HL-60 (cell line): ENCODE data around the gene PRPF19.

Source experiments
- DNase-seq, 2 experiments: peaks; one replicate each; pipeline ENCODE4 v3.0.0-alpha.2; 2010 to 2020; ENCODE audit warnings: low read depth in 1 of 2, low spot score in 1 of 2
- H3K27ac ChIP-seq: fragments of 250-450 bp; sonication (Bioruptor Pico); replicated peaks from 2 replicates; pipeline ENCODE4 v1.5.1; 2020; ENCODE audit warnings: mild to moderate bottlenecking, moderate library complexity
- H3K27me3 ChIP-seq: fragments of 250-450 bp; sonication (Bioruptor Pico); 2 replicates; pipeline ENCODE4 v1.5.1; 2021; ENCODE audit warnings: mild to moderate bottlenecking, moderate library complexity; ENCODE audit not compliant: insufficient read depth, poor library complexity, severe bottlenecking
- H3K4me3 ChIP-seq: replicated peaks from 2 replicates; pipeline ENCODE4 v1.5.1; 2011; ENCODE audit warnings: mild to moderate bottlenecking, control low read depth, low read length; ENCODE audit not compliant: insufficient read depth
- GABPA ChIP-seq: IDR thresholded peaks from 2 replicates; pipeline ENCODE4 v1.6.1; 2012; ENCODE audit warnings: low read depth
- POLR2AphosphoS5 ChIP-seq: IDR thresholded peaks from 2 replicates; pipeline ENCODE4 v1.6.1; 2012; ENCODE audit warnings: low read depth
- SPI1 ChIP-seq: IDR thresholded peaks from 2 replicates; pipeline ENCODE4 v1.6.1; 2012; ENCODE audit warnings: low read depth, mild to moderate bottlenecking, borderline replicate concordance
- TF ChIP-seq, protein P1 (sequence below): IDR thresholded peaks from one replicate; pipeline ENCODE4 v1.5.1; 2011; ENCODE audit warnings: low read length, control low read depth, inconsistent platforms; ENCODE audit not compliant: insufficient read depth
- TF ChIP-seq, protein P2 (sequence below): IDR thresholded peaks from 2 replicates; pipeline ENCODE4 v1.6.1; 2012; ENCODE audit warnings: low read depth; ENCODE audit not compliant: insufficient replicate concordance

The PRPF19 gene

DNA sequence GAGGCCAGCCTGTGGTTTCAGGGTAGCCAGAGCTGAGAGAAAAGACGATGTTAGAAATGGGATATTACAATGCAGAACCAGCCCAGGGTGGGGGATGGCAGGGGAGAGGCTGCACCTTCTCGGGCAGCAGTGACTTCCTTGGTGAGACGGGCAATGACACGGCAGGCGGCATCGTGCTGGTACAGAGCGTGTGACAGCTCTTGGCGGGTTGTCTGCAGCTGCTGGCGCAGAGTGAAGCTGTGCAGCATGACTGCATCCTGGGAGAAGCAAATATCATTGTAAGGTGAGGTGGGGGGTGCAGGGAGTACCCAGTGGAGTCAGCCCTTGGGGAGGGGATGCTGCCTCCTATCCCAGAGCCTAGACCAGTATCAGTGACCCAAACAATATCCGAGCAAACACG is 3.8 kb downstream of the PRPF19 start:
- TF ChIP-seq, protein P1, sequence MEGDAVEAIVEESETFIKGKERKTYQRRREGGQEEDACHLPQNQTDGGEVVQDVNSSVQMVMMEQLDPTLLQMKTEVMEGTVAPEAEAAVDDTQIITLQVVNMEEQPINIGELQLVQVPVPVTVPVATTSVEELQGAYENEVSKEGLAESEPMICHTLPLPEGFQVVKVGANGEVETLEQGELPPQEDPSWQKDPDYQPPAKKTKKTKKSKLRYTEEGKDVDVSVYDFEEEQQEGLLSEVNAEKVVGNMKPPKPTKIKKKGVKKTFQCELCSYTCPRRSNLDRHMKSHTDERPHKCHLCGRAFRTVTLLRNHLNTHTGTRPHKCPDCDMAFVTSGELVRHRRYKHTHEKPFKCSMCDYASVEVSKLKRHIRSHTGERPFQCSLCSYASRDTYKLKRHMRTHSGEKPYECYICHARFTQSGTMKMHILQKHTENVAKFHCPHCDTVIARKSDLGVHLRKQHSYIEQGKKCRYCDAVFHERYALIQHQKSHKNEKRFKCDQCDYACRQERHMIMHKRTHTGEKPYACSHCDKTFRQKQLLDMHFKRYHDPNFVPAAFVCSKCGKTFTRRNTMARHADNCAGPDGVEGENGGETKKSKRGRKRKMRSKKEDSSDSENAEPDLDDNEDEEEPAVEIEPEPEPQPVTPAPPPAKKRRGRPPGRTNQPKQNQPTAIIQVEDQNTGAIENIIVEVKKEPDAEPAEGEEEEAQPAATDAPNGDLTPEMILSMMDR: no peak
- TF ChIP-seq SPI1: no peak
- TF ChIP-seq, protein P2, sequence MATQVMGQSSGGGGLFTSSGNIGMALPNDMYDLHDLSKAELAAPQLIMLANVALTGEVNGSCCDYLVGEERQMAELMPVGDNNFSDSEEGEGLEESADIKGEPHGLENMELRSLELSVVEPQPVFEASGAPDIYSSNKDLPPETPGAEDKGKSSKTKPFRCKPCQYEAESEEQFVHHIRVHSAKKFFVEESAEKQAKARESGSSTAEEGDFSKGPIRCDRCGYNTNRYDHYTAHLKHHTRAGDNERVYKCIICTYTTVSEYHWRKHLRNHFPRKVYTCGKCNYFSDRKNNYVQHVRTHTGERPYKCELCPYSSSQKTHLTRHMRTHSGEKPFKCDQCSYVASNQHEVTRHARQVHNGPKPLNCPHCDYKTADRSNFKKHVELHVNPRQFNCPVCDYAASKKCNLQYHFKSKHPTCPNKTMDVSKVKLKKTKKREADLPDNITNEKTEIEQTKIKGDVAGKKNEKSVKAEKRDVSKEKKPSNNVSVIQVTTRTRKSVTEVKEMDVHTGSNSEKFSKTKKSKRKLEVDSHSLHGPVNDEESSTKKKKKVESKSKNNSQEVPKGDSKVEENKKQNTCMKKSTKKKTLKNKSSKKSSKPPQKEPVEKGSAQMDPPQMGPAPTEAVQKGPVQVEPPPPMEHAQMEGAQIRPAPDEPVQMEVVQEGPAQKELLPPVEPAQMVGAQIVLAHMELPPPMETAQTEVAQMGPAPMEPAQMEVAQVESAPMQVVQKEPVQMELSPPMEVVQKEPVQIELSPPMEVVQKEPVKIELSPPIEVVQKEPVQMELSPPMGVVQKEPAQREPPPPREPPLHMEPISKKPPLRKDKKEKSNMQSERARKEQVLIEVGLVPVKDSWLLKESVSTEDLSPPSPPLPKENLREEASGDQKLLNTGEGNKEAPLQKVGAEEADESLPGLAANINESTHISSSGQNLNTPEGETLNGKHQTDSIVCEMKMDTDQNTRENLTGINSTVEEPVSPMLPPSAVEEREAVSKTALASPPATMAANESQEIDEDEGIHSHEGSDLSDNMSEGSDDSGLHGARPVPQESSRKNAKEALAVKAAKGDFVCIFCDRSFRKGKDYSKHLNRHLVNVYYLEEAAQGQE: no peak
- no peak for TF ChIP-seq GABPA
- TF ChIP-seq POLR2AphosphoS5: no peak
- no peak overlapping the region for H3K27ac ChIP-seq
- no peak overlapping the region for H3K4me3 ChIP-seq
- H3K27me3 ChIP-seq: no peaks in the 10 kb centered on the region
- DNase-seq: no peak

DNA sequence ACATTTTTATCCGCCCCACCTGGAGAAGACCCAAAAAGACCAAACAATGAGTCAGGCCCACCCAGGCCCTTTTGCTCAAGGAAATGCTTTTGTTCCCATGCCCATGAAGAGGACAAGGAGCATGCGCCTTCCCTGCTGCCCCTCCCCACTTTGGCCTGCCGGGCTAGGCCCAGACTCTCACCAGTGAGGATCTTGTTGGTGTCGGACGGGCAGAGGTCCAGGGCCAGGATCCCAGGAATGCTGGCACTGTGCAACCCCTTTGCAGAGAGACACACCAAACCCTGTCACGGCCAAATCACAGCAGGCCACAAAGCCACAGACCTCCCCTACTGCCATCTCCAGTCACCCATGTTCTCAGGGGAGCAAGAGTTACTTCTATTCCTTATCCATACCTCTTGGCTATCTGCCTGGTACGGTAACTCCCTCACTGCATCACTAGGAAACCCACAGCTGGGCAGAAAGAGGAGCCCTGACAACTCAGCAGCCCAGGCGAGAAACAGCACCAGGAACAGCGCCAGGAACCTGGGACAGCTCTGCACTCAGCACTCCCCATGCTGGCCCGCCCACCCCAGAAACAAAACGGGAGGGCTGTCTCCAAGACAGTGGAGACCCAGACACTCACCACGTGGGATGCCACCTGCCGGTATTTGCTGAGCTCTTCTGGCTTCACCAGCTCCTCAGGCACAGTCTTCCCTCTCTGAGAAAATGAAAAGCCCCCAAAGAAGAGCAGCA is 5.5 kb downstream of the PRPF19 start:
- no peak for DNase-seq
- no peak for TF ChIP-seq POLR2AphosphoS5
- TF ChIP-seq, protein P2: peak; percentile 55
- no peaks in the 10 kb centered on the region for H3K27me3 ChIP-seq
- no peak overlapping the region for H3K4me3 ChIP-seq
- H3K27ac ChIP-seq: no peak overlapping the region

DNA sequence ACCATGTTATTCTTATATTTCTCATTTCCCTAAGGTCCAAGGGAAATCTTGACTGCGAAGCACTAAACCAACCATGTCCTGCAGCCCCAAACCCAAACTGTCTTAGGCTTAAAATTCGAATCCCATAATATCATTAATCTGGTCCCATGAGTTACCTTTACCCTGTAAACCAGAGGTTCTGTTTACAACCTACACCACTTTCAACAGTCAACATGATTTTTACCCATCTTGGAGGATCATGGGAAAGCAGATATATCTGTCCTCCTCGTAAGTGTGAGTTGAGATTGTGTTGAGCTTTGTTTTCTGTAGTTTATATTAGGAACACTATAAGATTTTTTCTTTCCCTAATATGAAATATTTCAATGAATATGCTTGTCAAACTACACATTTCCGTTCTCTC is 6.4 kb downstream of the PRPF19 start:
- TF ChIP-seq POLR2AphosphoS5: no peak
- no peak for DNase-seq
- no peak overlapping the region for H3K4me3 ChIP-seq
- no peak overlapping the region for H3K27ac ChIP-seq
- no peaks in the 10 kb centered on the region for H3K27me3 ChIP-seq

DNA sequence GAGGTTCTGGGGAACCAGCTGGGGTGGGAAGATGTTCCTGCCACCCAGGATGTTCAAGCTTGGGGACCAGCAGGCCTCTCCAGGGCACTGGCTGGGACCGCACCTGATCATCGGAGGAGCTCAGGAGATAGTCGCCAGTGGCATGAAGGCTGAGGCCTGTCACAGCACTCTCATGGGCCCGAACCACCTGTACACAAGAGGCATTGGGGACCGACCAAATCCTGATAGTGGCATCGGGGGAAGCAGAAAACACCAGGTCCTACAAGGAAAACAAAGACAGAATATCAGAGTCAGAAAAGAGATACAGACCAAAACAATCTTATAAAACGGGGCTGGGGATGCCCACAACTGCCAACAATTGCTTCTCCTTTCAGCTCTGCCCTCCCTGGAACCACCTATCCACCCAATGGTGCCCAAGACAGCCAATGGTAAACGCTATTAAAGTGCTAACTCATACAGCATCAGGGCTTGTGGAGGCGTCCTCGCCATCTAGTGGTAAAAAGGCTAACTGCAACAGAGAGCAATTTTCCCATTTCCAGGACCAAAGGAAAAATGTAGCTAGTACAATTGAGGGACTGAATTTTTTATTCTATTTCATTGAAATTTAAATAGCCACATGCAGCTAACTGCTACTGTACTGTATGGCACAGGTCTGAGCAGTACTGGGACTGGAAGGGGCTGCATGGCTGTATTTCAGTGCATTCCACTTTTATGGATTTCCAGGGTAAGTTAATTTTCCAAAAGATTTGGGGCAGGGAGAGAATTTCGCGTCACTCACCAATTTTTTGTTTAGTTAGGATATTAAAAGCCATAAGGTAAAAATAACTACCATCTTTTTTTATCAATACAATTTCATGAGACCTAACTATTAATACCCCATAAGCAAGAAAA is 7.1 kb downstream of the PRPF19 start:
- H3K27ac ChIP-seq: no peak overlapping the region
- peak in 1 of 2 experiments; percentile 38 for DNase-seq
- H3K4me3 ChIP-seq: no peak overlapping the region
- no peak for TF ChIP-seq GABPA
- TF ChIP-seq, protein P1: peak; percentile 99
- H3K27me3 ChIP-seq: no peaks in the 10 kb centered on the region

DNA sequence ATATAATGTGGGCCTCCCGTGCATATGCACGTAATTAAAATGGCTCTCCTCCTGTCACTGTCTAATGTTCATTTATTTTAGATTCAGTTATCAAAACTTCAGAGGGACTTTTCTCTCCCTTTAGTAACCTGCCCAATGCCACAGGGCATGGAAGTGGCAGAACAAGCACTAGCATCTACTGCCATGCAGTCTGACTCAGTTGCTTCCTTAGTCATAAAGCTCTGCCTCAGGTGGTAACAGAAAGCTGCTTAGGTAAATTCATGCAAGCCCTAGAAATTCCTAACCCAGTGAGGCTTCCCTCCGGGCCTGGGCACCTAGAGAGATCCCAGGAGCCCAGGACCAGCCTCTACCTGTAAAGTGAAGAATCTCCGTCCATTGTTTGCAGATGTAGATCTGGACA is 8.9 kb downstream of the PRPF19 start:
- H3K27me3 ChIP-seq: no peaks in the 10 kb centered on the region
- no peak overlapping the region for H3K27ac ChIP-seq

More for the DNA sequence above, 8.9 kb downstream of the PRPF19 start:
- no peak overlapping the region for H3K4me3 ChIP-seq
- TF ChIP-seq, protein P1: no peak
- no peak for TF ChIP-seq SPI1
- TF ChIP-seq GABPA: no peak
- TF ChIP-seq, protein P2: no peak
- TF ChIP-seq POLR2AphosphoS5: no peak
- DNase-seq: no peak
